Stimulated activated CD8-positive, alpha-beta memory T cell treated with anti-CD3 and anti-CD28 coated beads, Interleukin-4, amount 100 ng/mL, for 48 hours (primary cell): ENCODE results near the gene COL6A3.

ENCODE experiments used
- DNase-seq: peaks from one replicate; pipeline ENCODE4 v3.0.0-alpha.2; 2020

COL6A3 gene

DNA sequence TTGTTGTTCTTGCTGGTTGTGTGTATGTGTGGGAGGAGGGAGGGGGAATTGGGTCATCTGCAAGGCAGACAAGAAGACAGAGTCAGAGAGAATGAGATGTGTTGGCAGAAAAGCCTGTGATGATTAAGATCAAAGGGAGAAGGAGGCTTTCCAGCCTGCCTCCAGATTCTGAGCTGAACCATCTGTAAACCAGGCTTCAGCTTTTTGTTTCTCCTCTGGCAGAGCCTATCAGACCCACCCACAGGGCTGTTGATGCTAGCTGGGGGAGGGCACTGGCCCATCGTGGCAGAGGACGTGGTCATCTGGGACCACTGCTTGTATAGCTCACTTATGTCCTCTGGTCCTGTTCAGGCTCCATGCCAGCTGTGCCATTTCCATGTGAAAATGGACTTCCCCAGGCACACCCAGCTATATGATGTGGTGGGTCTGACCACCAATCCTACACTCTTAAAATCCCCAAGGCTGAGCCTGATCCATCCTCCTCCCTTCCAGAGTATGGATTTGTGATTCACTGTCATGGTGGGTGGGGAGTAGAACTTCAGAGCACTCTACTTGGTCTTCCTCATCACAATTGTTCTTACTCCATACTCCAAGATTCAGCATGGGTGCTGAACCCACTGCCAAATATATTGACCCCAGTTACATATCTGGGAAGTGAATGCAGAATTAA, 27.8 kb upstream of the COL6A3 start:
- peak; percentile 60 for DNase-seq

DNA sequence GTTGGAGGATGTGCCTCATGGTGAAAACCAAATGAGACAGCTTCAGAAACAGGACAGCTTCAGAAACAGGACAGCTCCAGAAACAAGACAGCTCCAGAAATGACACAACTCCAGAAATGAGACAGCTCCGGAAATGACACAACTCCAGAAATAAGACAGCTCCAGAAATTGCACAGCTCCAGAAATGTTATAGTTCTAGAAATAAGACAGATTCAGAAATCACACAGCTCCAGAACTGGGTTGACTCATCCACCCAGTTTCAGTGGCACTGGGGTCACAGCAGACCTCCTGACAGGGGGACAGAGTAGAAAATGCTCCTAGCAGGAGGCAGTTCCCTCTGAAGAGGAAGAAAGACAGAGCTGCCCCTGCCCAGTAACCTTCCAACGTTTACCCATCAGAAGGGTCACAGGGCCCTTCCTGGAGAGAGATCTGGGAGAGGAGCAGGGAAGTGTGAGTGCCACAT, 26.9 kb upstream of the COL6A3 start:
- peak; percentile 74 for DNase-seq

DNA sequence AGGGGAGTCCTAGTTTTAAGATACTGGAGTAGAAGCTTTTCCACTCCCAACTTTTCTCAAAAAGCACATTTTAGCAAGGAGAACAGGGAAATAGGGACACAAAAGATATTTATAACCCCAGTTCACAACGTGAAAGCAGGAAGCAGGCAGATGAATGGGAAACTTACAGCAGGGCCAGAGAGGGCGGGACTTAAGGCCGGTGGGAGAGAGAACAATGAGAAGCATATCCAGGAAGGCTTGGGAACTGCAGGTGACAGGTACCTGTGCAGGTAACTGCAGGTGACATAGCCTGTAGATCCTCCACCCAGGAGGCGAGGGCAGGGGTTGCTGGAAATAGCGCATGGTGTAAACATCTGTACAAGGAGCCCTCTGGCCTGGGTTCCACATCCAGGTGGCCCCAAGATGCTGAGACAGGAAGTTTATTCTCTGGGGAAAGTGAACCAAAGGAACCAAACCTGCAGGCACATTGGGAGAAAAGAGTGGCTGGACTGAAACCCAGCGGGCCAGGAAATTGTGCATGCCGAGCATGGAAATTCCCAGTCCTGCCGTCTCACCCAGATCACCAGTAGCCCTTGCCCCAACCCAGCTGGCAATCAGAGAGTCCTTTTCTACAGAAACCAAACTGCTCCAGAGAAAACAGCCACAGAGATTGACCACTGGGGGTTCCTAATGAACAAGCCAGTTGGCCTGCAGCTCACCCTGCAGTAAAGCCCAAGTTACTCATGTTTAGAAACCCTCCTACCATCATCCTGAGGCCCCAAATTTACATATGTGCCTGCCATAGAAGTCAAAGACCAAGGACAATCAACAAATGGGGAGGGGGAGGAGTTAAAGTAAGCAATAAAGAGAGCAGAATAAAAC, 24.3 kb upstream of the COL6A3 start:
- DNase-seq: no peak

DNA sequence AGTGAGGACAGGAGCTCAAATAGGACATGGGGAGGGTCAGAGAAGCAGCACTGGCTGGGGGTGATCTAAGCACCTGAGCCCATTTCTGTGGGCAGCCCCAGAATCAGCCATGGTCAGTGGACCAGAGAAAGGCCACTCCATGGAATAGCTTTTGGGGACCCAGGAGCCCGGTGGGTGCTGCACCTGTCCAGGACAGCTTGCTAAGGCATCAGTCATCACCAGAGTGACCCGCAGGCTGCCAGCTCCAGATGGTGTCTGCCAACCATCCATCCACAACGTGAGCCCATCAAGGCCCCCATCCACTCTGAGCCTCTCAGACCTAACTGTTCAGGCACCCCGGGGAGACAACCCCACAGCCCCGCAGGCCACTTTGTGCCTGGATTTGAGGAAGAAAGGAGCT, 23.6 kb upstream of the COL6A3 start:
- DNase-seq: no peak

DNA sequence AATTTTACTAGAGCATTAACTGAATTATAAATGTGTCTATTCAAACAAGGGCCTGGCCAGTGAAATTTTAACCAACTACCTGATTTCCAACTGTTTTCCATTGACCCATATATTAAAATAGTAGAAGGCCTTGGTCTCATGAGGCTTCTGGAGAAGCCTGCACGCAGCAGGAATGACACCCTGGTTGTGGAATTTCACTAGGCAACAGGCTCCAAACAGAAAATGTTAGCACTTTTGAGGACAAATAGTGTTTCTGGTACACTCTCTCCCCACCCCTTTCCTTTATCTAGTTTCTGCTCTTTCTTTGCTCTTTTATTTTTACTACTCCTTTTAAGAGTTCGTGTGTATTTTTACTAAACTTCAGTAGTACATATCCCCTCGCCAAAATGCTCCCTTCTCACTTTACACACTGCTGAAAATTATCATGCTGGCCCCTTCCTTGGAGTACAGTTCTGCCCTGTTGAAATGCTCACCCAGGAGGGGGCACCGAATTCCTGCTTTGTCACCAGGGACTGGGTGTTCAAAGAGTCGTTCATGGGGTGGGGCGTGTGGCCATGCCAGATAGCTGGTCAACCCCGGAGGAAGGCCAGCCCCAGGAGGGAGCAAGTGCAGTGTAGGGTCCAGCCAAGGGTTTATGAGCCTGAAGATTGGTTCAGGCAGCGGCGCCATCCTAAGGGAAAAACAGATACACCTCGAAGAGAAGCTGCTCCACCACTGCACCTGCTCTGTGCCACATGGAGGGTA, 22.1 kb upstream of the COL6A3 start:
- DNase-seq: peak; percentile 41

DNA sequence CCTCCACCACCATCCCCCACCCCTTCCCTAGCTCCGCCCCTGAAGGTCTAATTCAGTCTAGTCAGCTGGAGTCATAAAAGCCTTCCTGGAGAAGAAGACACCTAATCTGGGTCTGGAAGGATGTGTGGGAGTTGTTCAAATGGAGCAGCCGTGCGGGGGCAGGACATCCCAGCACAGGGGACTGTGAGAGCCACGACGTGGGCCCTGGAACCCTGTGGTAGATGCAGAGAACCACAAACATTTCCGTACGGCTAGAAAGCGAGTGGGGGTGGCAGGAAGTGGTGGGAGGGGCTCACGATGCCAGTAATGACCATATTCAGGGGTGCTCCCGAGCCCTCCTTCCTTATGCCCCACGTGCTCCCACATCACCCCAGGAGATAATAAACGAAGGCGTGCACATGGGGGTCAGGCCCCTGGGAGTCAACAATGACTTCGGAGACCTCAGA, 20.9 kb upstream of the COL6A3 start:
- DNase-seq: peak; percentile 89

DNA sequence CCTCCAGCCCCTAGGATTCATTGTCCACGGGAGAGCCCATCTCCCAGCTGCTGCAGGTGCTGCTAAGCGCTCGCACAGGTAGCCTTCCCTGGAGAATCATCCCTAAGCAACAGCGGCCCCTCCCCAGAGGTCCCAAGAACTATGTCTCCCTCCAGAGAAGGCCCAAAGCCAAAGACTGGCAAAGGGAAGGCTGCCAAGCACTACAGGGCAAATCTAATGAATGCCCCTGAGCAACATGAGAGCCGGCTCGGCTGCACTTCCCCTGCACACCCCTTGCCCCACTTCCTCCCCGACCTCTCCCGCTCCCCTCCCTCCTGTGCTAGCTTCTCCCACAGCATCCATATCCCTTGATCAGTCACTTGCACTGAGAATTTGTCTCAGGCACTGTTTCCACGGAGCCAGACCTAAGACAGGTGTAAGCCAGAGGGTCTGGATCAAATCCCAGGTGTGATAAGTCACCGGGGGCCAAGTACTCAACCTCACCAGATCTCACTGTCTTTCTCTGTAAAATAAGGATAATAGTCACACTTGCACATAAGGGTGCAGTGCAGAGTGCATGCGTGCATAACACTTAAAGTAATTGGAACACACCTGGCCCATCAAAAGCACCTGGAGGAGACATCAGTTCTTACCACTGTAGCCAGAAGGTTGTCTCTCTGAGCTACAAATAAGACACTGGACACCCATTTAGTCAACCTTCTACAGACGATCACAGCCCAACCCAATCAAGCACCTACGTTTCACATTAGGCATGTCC, 20.1 kb upstream of the COL6A3 start:
- DNase-seq: peak; percentile 47

DNA sequence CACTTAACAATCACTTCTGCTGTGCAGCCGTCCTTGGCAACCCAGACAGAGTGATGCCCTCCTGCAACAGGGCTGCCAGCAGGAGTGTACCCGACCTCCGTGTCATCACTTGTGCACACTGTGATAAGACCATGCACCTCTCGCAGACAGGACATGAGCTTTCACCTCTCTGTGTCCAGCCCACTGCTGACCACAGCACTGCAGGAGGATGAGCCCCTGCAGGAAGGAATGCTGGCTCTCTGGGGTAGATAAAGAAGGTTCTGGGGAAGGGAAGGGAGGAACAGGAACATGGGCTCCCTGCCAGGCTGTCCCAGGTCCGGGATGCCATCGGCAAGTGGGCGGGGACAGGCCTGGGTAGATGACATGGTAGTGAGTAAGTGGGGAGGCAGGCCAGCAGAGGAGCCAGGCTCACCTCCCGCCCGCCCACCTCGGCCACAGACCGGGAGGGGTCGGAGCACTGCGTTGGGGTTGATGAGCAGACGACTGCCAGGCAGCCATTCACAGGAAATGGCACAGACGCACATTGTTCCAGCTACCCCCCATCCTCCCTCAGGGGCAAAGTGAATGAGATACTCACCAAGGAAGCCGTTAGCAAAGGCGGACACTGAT, 18.6 kb upstream of the COL6A3 start:
- DNase-seq: peak; percentile 94

DNA sequence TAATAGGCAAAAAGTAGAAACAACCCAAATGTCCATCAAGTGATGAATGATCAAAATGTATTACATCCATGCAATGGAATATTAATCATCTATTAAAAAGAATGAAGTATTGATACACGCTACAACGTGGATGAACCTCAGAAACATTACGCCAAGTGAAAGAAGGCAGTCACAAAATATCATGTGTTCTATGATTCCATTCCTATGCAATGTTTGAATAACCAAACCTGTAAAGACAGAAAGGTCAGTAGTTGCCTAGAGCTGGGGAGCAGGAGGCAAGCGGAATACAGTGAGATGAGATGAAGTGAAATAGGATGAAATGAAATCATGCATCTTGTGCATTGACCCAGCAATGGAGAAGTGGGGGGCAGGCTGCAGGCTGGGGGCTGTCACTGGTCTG, 17.9 kb upstream of the COL6A3 start:
- peak; percentile 39 for DNase-seq

DNA sequence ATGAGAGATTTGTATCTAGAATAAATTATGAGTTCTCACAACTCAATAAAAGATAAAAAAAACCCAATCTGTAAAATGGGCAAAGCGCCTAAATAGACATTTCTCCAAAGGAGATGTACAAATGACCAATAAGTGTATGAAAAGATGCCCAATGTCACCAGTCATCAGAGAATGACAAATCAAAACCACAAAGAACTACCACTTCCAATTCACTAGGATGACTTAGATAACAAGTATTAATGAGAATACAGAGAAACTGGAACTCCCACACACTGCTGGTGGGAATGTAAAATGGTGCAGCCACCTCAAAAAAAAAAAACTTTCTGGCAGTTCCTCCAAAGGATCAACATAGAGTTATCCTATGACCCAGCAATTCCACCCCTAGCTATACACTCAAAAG, 17.4 kb upstream of the COL6A3 start:
- DNase-seq: no peak

DNA sequence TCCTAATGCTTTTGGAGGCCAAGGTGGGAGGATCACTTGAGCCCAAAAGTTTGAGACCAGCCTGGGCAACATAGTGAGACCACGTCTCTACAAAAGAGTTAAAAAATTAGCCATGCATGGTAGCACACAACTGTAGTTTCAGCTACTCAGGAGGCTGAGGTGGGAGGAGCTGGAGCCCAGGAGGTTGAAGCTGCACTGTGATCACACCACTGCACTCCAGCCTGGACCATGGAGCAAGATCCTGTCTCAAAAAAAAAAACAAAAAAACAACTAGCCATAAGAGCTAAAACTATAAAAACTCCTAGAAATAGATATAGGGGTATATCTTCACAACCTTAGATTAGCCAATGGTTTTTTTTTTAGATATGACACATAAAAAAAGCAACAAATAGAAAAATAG, 16.9 kb upstream of the COL6A3 start:
- no peak for DNase-seq

DNA sequence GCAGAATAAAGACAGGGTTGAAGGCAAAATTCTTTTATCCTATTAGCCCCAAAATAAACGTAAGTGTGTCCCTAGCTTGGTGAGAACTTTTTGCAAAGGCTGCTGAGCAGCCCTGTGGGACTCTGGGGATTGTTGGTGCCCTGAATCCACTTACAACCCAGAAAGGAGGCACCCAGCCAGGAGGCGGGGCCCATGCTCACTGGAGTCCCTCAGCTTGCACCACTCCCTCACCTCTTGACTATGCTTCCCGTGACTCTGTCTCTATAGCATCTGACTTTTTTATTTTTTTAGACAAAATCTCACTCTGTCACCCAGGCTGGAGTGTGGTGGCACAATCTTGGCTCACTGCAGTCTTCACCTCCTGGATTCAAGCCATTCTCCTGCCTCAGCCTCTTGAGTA, 15.8 kb upstream of the COL6A3 start:
- DNase-seq: peak; percentile 62

DNA sequence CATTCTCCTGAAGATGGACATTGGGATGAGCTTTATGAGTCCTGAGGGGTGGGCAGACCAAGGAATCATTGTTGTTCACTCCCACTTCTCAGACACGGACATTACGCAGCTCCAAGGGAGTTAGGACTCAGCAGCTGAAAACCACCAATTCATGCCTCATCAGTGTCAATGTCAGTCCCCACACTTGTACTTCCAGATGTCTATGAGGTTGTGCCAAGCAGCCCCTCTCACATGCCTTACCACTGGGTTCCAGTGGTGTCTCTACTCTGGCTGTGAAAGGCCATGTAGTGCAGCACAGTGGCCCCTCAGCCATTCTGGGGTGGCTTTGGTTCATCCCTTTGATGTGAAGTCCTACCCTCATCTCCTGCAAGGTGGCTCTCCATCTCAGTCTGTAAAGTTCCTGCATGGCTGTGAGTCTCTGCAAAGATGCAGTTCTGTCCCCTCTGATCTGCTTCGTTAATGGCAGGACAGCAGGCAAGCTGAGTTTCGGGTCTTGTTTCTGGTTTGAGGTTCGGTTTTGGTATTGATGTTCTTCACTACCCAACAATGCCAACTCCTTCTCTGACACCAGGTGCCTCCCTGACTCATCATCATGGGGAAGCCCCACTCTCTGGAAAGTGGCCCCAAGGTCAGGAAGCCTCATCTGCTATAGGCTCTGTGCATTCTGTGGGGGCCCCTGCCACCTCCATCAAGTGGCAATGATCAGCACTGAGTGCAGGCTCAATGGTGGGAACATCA, 14.0 kb upstream of the COL6A3 start:
- DNase-seq: peak; percentile 87

DNA sequence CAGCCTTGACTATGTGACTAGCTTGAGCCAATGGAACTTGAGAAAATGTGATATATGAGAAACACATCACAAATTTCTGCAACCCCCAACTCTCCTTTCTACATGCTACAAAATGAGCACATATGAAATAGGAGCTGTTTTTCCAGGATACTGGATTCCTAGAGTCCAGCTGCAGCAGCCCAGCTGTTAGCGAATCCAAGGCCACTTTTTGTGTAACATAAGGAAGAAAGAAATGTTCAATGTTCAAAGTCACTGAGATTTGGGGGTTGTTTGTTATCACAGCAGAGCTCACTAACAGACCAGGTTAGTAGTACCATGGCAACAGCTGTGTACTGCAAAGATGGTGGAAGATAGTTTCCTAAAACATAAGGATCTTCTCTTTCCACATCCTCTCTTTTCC, 12.6 kb upstream of the COL6A3 start:
- no peak for DNase-seq

DNA sequence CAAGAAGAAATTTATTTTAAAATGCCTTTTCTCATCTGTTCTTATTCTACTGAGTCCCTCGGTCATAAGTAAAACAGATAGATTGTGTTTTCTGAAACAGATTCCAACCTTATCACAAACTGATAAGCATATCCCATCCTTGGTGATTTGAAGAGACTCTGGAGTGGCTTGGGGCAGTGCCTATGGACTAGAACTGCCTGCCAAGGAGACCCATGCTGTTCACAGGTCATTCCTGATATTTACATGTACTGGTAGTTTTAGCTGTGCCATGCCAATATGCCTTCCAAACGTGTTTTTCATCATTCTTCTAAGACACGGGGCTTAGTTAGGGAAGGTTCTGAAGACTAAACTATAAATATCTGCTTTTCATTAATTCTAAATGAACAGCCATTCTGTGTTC, 11.4 kb upstream of the COL6A3 start:
- DNase-seq: no peak

DNA sequence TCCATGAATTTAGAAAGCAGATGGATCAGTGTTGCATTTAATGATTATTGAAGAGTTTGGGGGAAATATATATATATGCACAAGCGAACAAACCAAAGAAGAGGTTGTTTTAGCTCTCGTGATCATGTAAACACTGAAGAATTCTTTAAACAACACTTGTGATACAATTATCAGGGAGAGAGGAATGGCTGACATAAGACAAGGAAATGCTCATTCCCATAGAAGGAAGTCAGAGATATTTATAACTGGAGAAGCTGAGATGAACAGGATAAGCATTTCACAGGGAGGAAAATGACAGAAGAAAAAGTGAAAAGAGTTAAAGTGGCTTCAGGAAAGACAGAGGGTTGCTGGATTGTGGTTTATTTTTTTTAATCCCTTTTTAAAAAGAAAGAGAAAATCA, 10.6 kb upstream of the COL6A3 start:
- no peak for DNase-seq

DNA sequence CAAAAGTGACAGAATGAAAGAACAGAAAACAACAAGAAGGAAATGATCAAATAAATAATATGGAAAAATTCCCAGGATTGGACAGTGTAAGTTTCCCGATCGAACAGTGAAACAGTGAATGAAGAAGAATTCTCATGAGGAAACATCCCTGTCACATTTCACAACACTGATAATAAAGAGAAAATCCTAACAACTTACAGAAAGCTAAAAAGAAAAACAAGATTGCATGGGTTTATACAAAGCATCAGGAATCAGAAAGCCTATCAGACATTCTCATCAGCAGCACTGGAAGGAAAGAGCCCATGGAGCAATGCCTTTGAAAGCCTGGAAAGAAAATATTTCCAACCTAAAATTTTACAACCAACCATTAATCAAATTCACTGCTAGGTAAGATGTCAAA, 9.9 kb upstream of the COL6A3 start:
- DNase-seq: no peak

DNA sequence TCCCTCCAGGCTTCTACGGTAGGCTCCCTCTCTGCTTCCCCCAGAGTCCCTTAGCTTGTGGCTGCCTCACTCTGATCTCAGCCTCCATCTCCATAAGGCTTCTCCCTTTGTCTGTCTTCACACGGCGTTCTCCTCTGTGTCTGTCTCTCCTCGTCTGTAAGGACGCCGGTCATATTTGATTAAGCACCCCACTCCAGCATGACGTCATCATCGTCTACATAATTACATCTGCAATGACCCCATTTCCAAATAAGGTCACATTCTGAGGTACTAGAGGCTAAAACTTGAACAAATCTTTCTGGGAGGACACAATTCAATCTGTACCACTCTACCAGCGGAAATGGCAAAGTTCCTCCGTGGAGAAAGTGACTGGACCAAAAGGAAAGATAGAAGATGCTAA, 8.3 kb upstream of the COL6A3 start:
- DNase-seq: no peak

DNA sequence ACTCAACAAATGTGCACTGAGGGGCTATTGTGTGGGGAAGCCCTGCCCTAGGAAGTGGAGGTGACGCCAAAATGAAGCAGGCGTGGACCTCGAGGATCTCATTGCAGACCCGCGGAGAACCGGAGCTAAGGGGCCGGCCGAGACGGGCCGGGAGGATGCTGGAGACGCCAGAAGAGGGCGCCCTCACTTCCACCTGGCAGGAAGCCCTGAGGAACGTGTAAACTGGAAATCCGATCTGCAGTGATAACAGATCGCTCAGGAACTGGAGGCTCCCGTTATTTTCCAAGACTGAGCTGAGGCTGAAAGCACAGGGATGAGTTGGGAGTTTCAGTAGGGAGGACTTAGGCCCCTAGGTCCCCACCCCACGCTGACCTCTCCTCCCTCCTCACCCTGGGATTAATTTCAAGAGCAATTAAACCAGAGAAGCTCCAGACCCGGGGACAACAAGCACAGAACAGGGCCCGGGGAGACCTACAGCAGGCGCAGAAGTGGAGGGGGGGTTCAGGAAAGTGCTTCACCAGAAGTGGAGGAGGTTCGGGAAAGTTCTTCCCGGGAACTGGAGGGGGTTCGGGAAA, 7.7 kb upstream of the COL6A3 start:
- peak; percentile 91 for DNase-seq

DNA sequence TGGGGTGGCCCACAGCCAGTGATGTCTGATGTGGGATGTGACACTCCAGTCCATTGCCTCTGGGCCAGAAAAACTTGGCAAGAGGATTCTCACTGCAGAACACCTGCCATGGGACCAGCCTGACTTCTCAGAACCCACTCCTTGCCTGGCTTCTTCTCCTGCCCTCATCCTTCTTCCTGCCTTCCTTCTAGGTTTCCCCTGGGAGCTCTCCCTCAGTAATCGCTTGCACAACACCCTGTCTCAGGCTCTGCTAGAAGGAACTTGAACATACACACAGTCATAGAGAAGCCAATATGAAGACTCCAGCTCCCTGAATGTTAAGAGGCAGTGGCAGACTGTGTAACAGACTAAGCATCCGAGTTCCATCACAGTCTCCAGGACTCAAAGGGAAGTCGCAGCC, 4.3 kb upstream of the COL6A3 start:
- no peak for DNase-seq
